Naive thymus-derived CD4-positive, alpha-beta T cell (primary cell): ENCODE results near the gene CUL9. TPM values are rescaled to one million over a fixed set of nuclear protein-coding genes. Genes with fewer than 3 reads are reported as not detected.
A peak's percentile ranks its signal among the peaks of the same experiment; 100 is the strongest.

ENCODE experiments used
- ATAC-seq: fragments of 150-1000 bp; cut with Tn5 transposase; 2 replicates; pipeline ENCODE4 v1.10.0; 2021; ENCODE audit warnings: mild to moderate bottlenecking, moderate library complexity
- CTCF ChIA-PET: fragments of 350-600 bp; sonication (Branson Sonifier 250); formaldehyde crosslinking; loops from one replicate; lab custom pipeline; 2021; ENCODE audit warnings: antibody characterized with exemption; lab: Charles Lee
- POLR2A ChIA-PET: fragments of 350-600 bp; sonication (Branson Sonifier 250); formaldehyde crosslinking; loops from one replicate; lab custom pipeline; 2021; ENCODE audit warnings: antibody characterized with exemption, inconsistent platforms; lab: Charles Lee
- DNase-seq, 9 donors: peaks; one replicate each; pipeline versions ENCODE4 v3.0.0 to v3.0.0-alpha.2; 2020 to 2022; ENCODE audit warnings: mixed read lengths in 1 of 9
- H3K27ac ChIP-seq: one replicate; pipeline ENCODE4 v1.7.0; 2013; ENCODE audit warnings: mild to moderate bottlenecking, low read depth, low read length, moderate library complexity
- H3K27me3 ChIP-seq, 2 donors: one replicate each; pipeline ENCODE4 v1.7.0; 2013; ENCODE audit warnings: low read length in 2 of 2, mild to moderate bottlenecking in 2 of 2, moderate library complexity in 2 of 2; ENCODE audit not compliant: control insufficient read depth in 2 of 2, insufficient read depth in 2 of 2
- H3K36me3 ChIP-seq, 3 experiments: 1 replicate in 2 of 3; 2 replicates in 1 of 3; pipeline ENCODE4 v1.7.0; 2013; ENCODE audit warnings: low read length in 3 of 3, mild to moderate bottlenecking in 3 of 3, moderate library complexity in 1 of 3; ENCODE audit not compliant: insufficient read depth in 3 of 3, control insufficient read depth in 2 of 3
- H3K4me1 ChIP-seq, 2 donors: one replicate each; pipeline ENCODE4 v1.7.0; 2013; ENCODE audit warnings: low read length in 2 of 2, mild to moderate bottlenecking in 2 of 2, moderate library complexity in 1 of 2; ENCODE audit not compliant: control insufficient read depth in 2 of 2, insufficient read depth in 2 of 2
- H3K4me3 ChIP-seq: 2 replicates; pipeline ENCODE4 v1.7.0; 2013; ENCODE audit warnings: mild to moderate bottlenecking, low read length
- H3K9me3 ChIP-seq, 3 experiments: 1 replicate in 2 of 3; 2 replicates in 1 of 3; pipeline ENCODE4 v1.7.0; 2013; ENCODE audit warnings: low read length in 3 of 3; ENCODE audit not compliant: control insufficient read depth in 2 of 3
- H3K27ac Mint-ChIP-seq, 9 donors: one replicate each; pipeline ENCODE4 v1.8.0; 2020 to 2022; ENCODE audit warnings: mixed read lengths in 9 of 9, mild to moderate bottlenecking in 8 of 9, moderate library complexity in 5 of 9, inconsistent platforms in 2 of 9
- H3K27me3 Mint-ChIP-seq, 5 donors: one replicate each; pipeline ENCODE4 v1.8.0; 2021 to 2022; ENCODE audit warnings: mixed read lengths in 5 of 5, mild to moderate bottlenecking in 1 of 5
- H3K36me3 Mint-ChIP-seq, 5 donors: one replicate each; pipeline ENCODE4 v1.8.0; 2020 to 2022; ENCODE audit warnings: mixed read lengths in 5 of 5, mild to moderate bottlenecking in 3 of 5, inconsistent platforms in 1 of 5
- H3K4me1 Mint-ChIP-seq, 7 donors: one replicate each; pipeline ENCODE4 v1.8.0; 2020 to 2022; ENCODE audit warnings: mixed read lengths in 7 of 7, mild to moderate bottlenecking in 3 of 7, inconsistent platforms in 1 of 7
- H3K4me3 Mint-ChIP-seq, 10 donors: one replicate each; pipeline ENCODE4 v1.8.0; 2020 to 2022; ENCODE audit warnings: mild to moderate bottlenecking in 10 of 10, mixed read lengths in 10 of 10, moderate library complexity in 6 of 10, inconsistent platforms in 2 of 10
- H3K9me3 Mint-ChIP-seq, 11 donors: one replicate each; pipeline ENCODE4 v1.8.0; 2020 to 2022; ENCODE audit warnings: mixed read lengths in 11 of 11, mild to moderate bottlenecking in 4 of 11, inconsistent platforms in 1 of 11, moderate library complexity in 1 of 11
- intact Hi-C, 2 donors: fragments of 100-400 bp; cut with micrococcal nuclease; formaldehyde crosslinking; loops; one replicate each; pipeline ENCODE4 v1.15.1; 2023
- polyA plus RNA-seq, 2 donors: library from polyadenylated mRNA; unstranded; fragments of 300-500 nt; fragmentation: Illumina TruSeq; gene quantifications; one replicate each; pipeline ENCODE4 v1.2.3, GENCODE V29; 2021
- total RNA-seq, 6 experiments: library from RNA in 5 of 6; stranded (reverse) in 5 of 6; gene quantifications; 1 replicate in 5 of 6; 2 replicates in 1 of 6; pipeline ENCODE4 v1.2.3 and lab custom pipeline; 2021 to 2026

CUL9 gene
- total and polyA plus RNA-seq, 7 experiments from 2014 or later: 12.3 to 123 (median 97.3) TPM

DNA sequence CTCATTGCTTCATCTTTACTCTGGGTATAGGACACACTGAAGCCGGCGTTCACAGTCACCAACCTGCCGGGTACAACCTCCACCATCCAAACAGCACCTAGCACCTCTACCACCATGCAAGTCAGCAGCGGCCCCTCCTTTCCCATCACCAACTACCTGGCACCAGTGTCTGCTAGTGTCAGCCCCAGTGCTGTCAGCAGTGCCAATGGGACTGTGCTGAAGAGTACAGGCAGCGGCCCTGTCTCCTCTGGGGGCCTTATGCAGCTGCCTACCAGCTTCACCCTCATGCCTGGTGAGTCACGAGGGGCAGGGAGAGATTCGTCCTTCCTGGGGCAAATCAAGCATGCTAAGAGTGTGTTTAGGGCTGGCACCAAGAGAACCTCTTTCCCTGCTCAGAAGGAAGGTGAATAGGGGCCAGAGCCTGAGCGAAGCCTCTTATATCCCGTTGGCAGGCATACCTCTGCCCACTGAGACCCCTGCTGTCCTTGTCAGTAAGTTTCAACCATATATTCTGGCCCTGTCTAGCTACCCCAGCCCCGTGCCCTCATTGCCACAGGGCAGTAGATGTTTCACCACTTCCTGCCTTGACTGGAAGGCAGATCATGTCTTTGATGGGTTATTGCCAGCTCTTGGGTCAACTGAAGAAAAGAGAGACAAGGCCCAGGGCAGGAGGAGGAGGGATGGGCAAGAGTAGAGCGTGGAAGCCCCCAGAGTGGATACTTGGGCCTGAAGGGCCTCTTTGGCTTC lies 6.1 kb upstream of the CUL9 start:
- Mint-ChIP-seq H3K27ac (peak overlapping the region in 8 of 9 donors; percentile 60 to 98 (median 81)), H3K4me1 (peaks cover 30 to 45% (median 35%) of the 10 kb centered on the region in 7 donors), H3K4me3 (no peak overlapping the region), H3K36me3 (peaks cover 0 to 26% (median 11%) of the 10 kb centered on the region in 5 donors), H3K27me3 (no peaks in the 10 kb centered on the region), H3K9me3 (no peaks in the 10 kb centered on the region)
- no peaks in the 10 kb centered on the region for H3K9me3 ChIP-seq
- H3K27ac ChIP-seq: peak overlapping the region; percentile 73
- peaks cover 10 to 54% (median 13%) of the 10 kb centered on the region in 3 experiments for H3K36me3 ChIP-seq
- intact Hi-C loops: loop anchor here (2.0 kb wide), 3 partner anchors 207 to 1441 kb away; partner anchors contain the start of genes TFEB (in 1 of the 2) and TJAP1 (in 1 of the 2)
- H3K4me3 ChIP-seq: no peak overlapping the region
- DNase-seq (no peak), ATAC-seq (no peak)
- CTCF ChIA-PET: no interaction called here
- peaks cover 26 to 29% of the 10 kb centered on the region in 2 donors for H3K4me1 ChIP-seq
- no peaks in the 10 kb centered on the region for H3K27me3 ChIP-seq
- POLR2A ChIA-PET: interaction anchor here (1.3 to 1.8 kb wide), 4 partner anchors 9 to 247 kb away, joined by 4 to 13 read pairs (median 8); partner anchors contain the start of genes CNPY3 and DNPH1

DNA sequence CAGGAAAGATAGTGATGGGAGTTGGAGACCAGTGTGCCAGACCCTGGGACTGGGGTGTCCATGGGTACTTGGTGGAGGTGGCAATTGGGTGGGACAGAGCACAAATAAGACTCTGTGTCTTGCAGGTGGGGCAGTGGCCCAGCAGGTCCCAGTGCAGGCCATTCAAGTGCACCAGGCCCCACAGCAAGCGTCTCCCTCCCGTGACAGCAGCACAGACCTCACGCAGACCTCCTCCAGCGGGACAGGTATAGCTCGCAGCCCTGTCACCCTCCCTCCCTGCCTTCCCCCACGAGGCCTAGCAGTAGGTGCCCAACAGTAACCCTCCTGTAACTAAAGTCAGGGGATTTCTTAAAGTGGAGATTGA lies 5.6 kb upstream of the CUL9 start:
- Histone ChIP-seq H3K27me3 (no peaks in the 10 kb centered on the region), H3K4me1 (peaks cover 29 to 30% of the 10 kb centered on the region in 2 donors), H3K27ac (no peak overlapping the region), H3K36me3 (peaks cover 10 to 54% (median 13%) of the 10 kb centered on the region in 3 experiments), H3K4me3 (no peak overlapping the region), H3K9me3 (no peaks in the 10 kb centered on the region)
- no peak for ATAC-seq
- Mint-ChIP-seq H3K4me1 (peaks cover 31 to 49% (median 38%) of the 10 kb centered on the region in 7 donors), H3K4me3 (no peak overlapping the region), H3K9me3 (no peaks in the 10 kb centered on the region), H3K27me3 (no peaks in the 10 kb centered on the region), H3K36me3 (peaks cover 0 to 24% (median 11%) of the 10 kb centered on the region in 5 donors), H3K27ac (peak overlapping the region in 6 of 9 donors; percentile 61 to 98 (median 84))
- POLR2A ChIA-PET: interaction anchor here (0.6 kb wide), 1 partner anchor 120 kb away, joined by 3 read pairs; no protein-coding TSS in a partner anchor
- intact Hi-C loops: no loop called here
- CTCF ChIA-PET: no interaction called here
- no peak for DNase-seq

DNA sequence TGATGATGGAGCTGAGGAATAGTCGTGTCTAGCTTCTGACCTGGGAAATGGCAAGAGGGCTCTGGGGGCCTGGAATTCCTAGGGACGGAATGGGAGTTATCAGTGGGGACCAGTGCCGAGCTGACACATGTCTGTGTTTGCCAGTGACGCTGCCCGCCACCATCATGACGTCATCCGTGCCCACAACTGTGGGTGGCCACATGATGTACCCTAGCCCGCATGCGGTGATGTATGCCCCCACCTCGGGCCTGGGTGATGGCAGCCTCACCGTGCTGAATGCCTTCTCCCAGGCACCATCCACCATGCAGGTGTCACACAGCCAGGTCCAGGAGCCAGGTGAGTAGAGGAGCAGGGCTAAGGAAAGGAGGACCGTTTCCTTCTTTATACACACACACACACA lies 3.8 kb upstream of the CUL9 start:
- intact Hi-C loops: no loop called here
- ATAC-seq (no peak), DNase-seq (no peak)
- no peaks in the 10 kb centered on the region for H3K27me3 ChIP-seq
- Mint-ChIP-seq H3K27me3 (no peaks in the 10 kb centered on the region), H3K9me3 (no peaks in the 10 kb centered on the region), H3K27ac (peak overlapping the region in 6 of 9 donors; percentile 4 to 86 (median 52)), H3K4me3 (no peak overlapping the region), H3K36me3 (peaks cover 0 to 24% (median 11%) of the 10 kb centered on the region in 5 donors), H3K4me1 (peaks cover 33 to 51% (median 41%) of the 10 kb centered on the region in 7 donors)
- peaks cover 10 to 53% (median 13%) of the 10 kb centered on the region in 3 experiments for H3K36me3 ChIP-seq
- CTCF ChIA-PET: interaction anchor here (0.6 kb wide), 2 partner anchors 18 to 276 kb away, joined by 3 to 4 read pairs; no protein-coding TSS in a partner anchor
- POLR2A ChIA-PET: interaction anchor here (1.4 kb wide), 1 partner anchor 10 kb away, joined by 5 read pairs; no protein-coding TSS in a partner anchor
- no peak overlapping the region for H3K4me3 ChIP-seq
- peaks cover 33% of the 10 kb centered on the region in 2 donors for H3K4me1 ChIP-seq
- no peak overlapping the region for H3K27ac ChIP-seq
- no peaks in the 10 kb centered on the region for H3K9me3 ChIP-seq

DNA sequence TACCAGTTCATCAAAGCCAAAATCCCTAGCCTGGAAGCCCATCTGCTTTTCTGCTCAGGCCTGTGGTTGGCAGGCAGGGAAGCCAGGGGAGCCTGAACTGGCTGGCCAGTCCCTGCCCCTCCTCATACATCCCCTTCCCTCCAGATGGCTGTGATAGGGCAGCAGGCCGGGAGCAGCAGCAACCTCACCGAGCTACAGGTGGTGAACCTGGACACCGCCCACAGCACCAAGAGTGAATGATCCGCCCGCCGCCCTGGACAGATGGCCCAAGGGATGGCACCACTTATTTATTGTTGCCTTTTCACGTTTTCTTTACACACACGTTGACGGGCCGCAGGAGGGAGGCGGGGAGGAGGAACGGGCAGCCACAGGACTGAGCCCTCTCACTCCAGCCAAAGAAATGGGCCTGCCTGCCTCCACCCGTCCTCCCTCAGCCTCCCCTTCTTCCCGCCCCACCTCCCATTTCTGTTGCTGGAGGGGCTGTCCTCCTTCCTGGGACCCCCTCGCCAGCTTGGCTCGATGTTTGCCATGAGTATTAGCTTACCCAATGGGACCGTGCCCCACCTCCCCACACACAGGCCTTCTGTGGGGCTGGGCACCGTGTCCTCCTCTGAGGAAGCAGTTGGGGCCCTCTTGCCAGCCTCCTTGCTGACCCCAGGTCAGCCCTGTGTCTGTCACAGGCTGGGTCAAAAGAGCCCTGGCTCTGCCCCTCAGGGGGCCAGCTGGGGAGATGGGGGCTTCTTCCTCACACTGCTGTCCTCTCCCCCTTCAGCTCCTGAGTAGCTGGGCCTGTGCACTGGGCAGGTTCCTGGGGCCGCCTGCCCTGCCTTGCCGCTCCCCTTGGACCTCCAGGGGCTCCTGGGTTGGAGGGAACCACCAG lies 2.8 kb upstream of the CUL9 start:
- Histone ChIP-seq H3K4me1 (peaks cover 25 to 33% of the 10 kb centered on the region in 2 donors), H3K36me3 (peaks cover 10 to 55% (median 13%) of the 10 kb centered on the region in 3 experiments)
- H3K4me1 Mint-ChIP-seq: peaks cover 33 to 51% (median 41%) of the 10 kb centered on the region in 7 donors

DNA sequence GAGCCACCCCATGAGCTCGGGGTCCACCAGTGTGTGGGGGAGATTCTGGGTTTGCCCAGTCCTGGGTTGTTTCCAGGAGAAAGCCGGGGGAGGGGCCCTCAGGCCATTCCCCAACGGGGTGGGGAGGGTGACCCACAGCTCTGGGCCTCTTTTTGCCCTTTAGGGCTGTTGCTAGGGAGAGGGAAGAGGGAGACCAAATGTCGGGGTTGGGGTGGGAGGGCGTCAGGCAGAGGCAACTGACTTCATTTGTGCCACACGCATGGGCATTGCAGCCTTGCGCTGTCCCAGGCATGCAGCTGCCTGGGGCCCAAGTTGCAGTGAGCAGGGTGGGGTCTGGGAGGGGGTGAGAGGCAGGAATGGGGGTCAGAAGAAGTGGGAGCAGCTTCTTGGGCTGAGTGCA lies 1.9 kb upstream of the CUL9 start:
- no peak overlapping the region for H3K4me3 Mint-ChIP-seq
- POLR2A ChIA-PET: interaction anchor here (0.8 to 1.7 kb wide), 3 partner anchors 8 to 250 kb away, joined by 3 to 6 read pairs (median 4); partner anchors contain the start of genes CNPY3 and SRF

More for the DNA sequence above, 2.8 kb upstream of the CUL9 start:
- intact Hi-C loops: no loop called here
- Histone ChIP-seq H3K27ac (no peak overlapping the region), H3K27me3 (no peaks in the 10 kb centered on the region), H3K9me3 (no peaks in the 10 kb centered on the region), H3K4me3 (no peak overlapping the region)
- H3K27me3 Mint-ChIP-seq: no peaks in the 10 kb centered on the region
- H3K9me3 Mint-ChIP-seq: no peaks in the 10 kb centered on the region
- ChIA-PET POLR2A (interaction anchor here (0.8 kb wide), 1 partner anchor 250 kb away, joined by 4 read pairs; the partner anchor contains the start of gene CNPY3), CTCF (no interaction called here)
- DNase-seq (no peak), ATAC-seq (no peak)
- peak overlapping the region in 3 of 9 donors; percentile 4 to 52 (median 31) for H3K27ac Mint-ChIP-seq
- no peak overlapping the region for H3K4me3 Mint-ChIP-seq
- H3K36me3 Mint-ChIP-seq: peaks cover 0 to 27% (median 13%) of the 10 kb centered on the region in 5 donors

DNA sequence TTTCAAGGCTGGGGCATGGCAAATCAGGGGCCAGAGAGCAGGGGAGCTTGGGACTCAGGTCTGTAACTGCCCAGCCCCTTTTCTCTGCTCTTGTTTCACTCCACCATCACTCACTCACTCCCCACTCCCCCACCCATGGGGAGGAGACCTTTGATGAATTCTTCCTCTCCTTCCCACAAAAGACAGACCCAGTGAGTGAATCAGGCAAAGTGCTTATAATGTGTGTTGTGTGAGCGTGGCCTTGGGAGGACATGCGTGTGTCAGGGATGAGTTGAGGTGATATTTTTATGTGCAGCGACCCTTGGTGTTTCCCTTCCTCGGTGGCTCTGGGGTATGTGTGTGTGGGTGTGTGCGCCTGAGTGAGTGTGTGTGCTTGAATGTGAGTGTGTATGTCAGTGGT lies 1.0 kb upstream of the CUL9 start:
- Histone ChIP-seq H3K9me3 (no peaks in the 10 kb centered on the region), H3K27me3 (no peaks in the 10 kb centered on the region), H3K4me3 (no peak overlapping the region), H3K27ac (peak overlapping the region; percentile 87), H3K4me1 (peaks cover 34 to 40% of the 10 kb centered on the region in 2 donors), H3K36me3 (peaks cover 4 to 52% (median 10%) of the 10 kb centered on the region in 3 experiments)
- H3K4me3 Mint-ChIP-seq: peak overlapping the region; percentile 33 to 97 (median 92)
- H3K27ac Mint-ChIP-seq: peak overlapping the region; percentile 67 to 97 (median 94)
- DNase-seq (no peak), ATAC-seq (no peak)
- intact Hi-C loops: no loop called here
- ChIA-PET POLR2A (interaction anchor here (0.6 to 1.7 kb wide), 3 partner anchors 9 to 136 kb away, joined by 3 to 6 read pairs (median 3); partner anchors contain the start of gene SRF), CTCF (interaction anchor here (0.6 kb wide), 1 partner anchor 346 kb away, joined by 3 read pairs; no protein-coding TSS in a partner anchor)
- peaks cover 40 to 52% (median 47%) of the 10 kb centered on the region in 7 donors for H3K4me1 Mint-ChIP-seq
- no peaks in the 10 kb centered on the region for H3K9me3 Mint-ChIP-seq
- H3K36me3 Mint-ChIP-seq: peaks cover 0 to 29% (median 20%) of the 10 kb centered on the region in 5 donors
- no peaks in the 10 kb centered on the region for H3K27me3 Mint-ChIP-seq

More for the DNA sequence above, 1.9 kb upstream of the CUL9 start:
- H3K27me3 ChIP-seq: no peaks in the 10 kb centered on the region
- no peaks in the 10 kb centered on the region for H3K27me3 Mint-ChIP-seq
- H3K9me3 ChIP-seq: no peaks in the 10 kb centered on the region
- no peak overlapping the region for H3K27ac ChIP-seq
- peaks cover 10 to 59% (median 11%) of the 10 kb centered on the region in 3 experiments for H3K36me3 ChIP-seq
- DNase-seq (no peak), ATAC-seq (no peak)
- peaks cover 36 to 51% (median 44%) of the 10 kb centered on the region in 7 donors for H3K4me1 Mint-ChIP-seq
- CTCF ChIA-PET: no interaction called here
- peaks cover 27 to 33% of the 10 kb centered on the region in 2 donors for H3K4me1 ChIP-seq
- H3K9me3 Mint-ChIP-seq: no peaks in the 10 kb centered on the region
- intact Hi-C loops: no loop called here
- no peak overlapping the region for H3K4me3 ChIP-seq
- peak overlapping the region in 1 of 9 donors; percentile 76 for H3K27ac Mint-ChIP-seq
- peaks cover 0 to 27% (median 15%) of the 10 kb centered on the region in 5 donors for H3K36me3 Mint-ChIP-seq
